ENCODE results near the gene ZC3H7B.

DNA sequence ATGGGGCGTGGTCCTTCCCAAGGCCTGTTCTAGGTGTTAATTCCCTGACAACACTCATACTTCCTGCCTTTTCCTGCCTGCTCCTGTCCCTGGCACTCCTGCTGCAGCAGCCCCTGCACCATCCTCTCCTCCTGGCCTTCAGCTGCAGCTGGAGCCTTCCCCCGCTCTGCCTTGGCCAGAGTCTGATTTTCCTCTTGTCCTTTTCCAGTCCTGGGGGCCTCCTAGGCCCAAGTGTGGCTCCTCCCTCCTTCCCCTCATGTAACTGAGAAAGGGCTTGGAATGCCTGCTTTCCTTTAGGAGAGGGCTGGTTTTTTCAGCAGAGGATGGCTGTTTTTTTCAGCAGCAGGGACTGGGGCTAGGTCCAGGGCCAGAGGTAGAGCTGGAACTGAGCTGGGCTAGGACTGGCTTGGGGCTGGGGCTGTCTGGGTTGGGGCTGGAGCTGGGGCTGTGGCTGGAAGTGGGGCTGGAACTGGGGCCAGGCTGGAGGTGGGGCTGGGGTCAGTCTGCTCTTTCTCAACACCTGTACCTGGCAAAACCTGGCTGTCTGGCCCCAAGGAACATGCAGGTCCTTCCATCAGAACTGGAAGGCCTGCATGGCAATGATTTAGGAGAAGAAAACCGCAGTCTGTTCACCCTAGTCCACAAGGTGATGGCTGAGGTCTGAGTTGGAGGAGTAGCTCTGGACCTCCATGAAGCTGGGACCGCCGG is 23.6 kb downstream of the ZC3H7B start:
- TF ChIP-seq, protein P1, sequence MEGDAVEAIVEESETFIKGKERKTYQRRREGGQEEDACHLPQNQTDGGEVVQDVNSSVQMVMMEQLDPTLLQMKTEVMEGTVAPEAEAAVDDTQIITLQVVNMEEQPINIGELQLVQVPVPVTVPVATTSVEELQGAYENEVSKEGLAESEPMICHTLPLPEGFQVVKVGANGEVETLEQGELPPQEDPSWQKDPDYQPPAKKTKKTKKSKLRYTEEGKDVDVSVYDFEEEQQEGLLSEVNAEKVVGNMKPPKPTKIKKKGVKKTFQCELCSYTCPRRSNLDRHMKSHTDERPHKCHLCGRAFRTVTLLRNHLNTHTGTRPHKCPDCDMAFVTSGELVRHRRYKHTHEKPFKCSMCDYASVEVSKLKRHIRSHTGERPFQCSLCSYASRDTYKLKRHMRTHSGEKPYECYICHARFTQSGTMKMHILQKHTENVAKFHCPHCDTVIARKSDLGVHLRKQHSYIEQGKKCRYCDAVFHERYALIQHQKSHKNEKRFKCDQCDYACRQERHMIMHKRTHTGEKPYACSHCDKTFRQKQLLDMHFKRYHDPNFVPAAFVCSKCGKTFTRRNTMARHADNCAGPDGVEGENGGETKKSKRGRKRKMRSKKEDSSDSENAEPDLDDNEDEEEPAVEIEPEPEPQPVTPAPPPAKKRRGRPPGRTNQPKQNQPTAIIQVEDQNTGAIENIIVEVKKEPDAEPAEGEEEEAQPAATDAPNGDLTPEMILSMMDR (IDR thresholded peaks at IDR 0.05): no peak
- TF ChIP-seq POLR2A (IDR thresholded peaks at IDR 0.05) (no peak), POLR2AphosphoS5 (IDR thresholded peaks at IDR 0.05) (no peak), EP300 (IDR thresholded peaks at IDR 0.05; ENCODE audit: low read depth) (no peak)
